ENCODE results near the gene ZNFX1.

The ZNFX1 gene

GRCh38 chr20:49233226-49233625 lies 44.6 kb downstream of the ZNFX1 start:
- no peak for TF ChIP-seq CTCF (IDR thresholded peaks at IDR 0.05)

- TF ChIP-seq CTCF (IDR thresholded peaks at IDR 0.05), result no peak
Observed at GRCh38 chr20:49231471-49231870, 46.4 kb downstream of the ZNFX1 start.

GRCh38 chr20:49230561-49231133 lies 47.2 kb downstream of the ZNFX1 start:
- TF ChIP-seq CTCF (IDR thresholded peaks at IDR 0.05), result no peak

- no peak for TF ChIP-seq CTCF (IDR thresholded peaks at IDR 0.05)
Observed at GRCh38 chr20:49230021-49230420, 47.8 kb downstream of the ZNFX1 start.

- no peak for TF ChIP-seq CTCF (IDR thresholded peaks at IDR 0.05)
Observed at GRCh38 chr20:49229381-49229780, 48.5 kb downstream of the ZNFX1 start.

GRCh38 chr20:49228676-49229075 lies 49.2 kb downstream of the ZNFX1 start:
- no peak for TF ChIP-seq CTCF (IDR thresholded peaks at IDR 0.05)

- no peak for TF ChIP-seq CTCF (IDR thresholded peaks at IDR 0.05)
Observed at GRCh38 chr20:49225896-49226295, 52.0 kb downstream of the ZNFX1 start.
